GM19240 (cell line): ENCODE data around the gene ABCA13.
"Not testable (repeated sequence)": the region's sequence is repeated elsewhere in the genome, so short reads cannot be mapped to it uniquely, and the experiment has no call there.

Source experiments
- DNase-seq: peaks from one replicate; pipeline ENCODE4 v3.0.0; 2011; ENCODE audit warnings: low spot score; ENCODE audit not compliant: insufficient read length

ABCA13 gene, protein sequence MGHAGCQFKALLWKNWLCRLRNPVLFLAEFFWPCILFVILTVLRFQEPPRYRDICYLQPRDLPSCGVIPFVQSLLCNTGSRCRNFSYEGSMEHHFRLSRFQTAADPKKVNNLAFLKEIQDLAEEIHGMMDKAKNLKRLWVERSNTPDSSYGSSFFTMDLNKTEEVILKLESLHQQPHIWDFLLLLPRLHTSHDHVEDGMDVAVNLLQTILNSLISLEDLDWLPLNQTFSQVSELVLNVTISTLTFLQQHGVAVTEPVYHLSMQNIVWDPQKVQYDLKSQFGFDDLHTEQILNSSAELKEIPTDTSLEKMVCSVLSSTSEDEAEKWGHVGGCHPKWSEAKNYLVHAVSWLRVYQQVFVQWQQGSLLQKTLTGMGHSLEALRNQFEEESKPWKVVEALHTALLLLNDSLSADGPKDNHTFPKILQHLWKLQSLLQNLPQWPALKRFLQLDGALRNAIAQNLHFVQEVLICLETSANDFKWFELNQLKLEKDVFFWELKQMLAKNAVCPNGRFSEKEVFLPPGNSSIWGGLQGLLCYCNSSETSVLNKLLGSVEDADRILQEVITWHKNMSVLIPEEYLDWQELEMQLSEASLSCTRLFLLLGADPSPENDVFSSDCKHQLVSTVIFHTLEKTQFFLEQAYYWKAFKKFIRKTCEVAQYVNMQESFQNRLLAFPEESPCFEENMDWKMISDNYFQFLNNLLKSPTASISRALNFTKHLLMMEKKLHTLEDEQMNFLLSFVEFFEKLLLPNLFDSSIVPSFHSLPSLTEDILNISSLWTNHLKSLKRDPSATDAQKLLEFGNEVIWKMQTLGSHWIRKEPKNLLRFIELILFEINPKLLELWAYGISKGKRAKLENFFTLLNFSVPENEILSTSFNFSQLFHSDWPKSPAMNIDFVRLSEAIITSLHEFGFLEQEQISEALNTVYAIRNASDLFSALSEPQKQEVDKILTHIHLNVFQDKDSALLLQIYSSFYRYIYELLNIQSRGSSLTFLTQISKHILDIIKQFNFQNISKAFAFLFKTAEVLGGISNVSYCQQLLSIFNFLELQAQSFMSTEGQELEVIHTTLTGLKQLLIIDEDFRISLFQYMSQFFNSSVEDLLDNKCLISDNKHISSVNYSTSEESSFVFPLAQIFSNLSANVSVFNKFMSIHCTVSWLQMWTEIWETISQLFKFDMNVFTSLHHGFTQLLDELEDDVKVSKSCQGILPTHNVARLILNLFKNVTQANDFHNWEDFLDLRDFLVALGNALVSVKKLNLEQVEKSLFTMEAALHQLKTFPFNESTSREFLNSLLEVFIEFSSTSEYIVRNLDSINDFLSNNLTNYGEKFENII (N-terminal part only)

DNA sequence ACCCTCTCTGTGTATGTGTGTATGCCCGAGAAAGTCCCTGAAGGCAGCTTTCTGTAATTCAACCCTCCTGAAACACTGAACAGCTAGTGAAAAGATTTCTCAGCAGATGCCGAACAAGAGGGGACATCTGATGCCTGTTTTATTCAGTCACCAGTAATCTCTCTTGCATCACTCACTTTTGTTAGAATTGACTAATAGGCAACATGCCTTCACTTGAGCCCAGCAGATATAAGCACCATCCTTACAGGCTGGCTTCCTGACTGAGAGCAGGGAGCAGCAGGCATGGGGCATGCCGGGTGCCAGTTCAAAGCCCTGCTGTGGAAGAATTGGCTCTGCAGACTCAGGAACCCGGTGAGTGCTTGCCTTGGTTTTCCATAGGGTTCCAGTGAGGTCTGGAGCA, at the start of gene ABCA13:
ABCA13 (plus strand) TSS at position 257 of the 400 bp plus-strand sequence; CDS start at position 283, 26 bp downstream.
- DNase-seq = no peak

- no peak for DNase-seq
These were observed 45.2 kb upstream of the ABCA13 start for GRCh38 chr7:48126037-48126436.

DNA sequence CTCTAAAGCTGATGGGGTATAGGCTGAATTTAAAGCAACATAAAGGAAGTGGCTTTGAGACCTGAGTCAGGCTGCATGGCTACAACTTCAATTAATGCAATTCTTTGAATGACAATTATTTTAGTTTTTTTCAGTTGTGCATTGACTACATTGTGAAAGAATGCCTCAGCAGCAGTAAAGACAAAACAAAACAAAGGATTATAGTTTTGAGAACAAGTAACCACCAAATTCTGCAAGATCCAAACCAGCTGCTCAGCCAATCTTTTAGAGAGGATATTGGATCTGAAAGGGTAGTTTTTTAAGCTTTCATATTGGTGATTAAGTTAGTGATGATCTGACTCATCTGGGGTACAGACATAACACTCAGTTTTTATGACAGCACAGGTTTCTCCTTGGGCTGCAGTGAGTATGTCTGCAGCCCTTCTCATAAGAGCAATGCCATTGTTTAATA, 40.6 kb upstream of the ABCA13 start:
- no peak for DNase-seq

GRCh38 chr7:48132792-48133191, 38.5 kb upstream of the ABCA13 start:
- no peak for DNase-seq

- no peak for DNase-seq
These were observed 31.8 kb upstream of the ABCA13 start for GRCh38 chr7:48139459-48139858.

- DNase-seq = no peak
These were observed 31.1 kb upstream of the ABCA13 start for GRCh38 chr7:48140001-48140681.

DNA sequence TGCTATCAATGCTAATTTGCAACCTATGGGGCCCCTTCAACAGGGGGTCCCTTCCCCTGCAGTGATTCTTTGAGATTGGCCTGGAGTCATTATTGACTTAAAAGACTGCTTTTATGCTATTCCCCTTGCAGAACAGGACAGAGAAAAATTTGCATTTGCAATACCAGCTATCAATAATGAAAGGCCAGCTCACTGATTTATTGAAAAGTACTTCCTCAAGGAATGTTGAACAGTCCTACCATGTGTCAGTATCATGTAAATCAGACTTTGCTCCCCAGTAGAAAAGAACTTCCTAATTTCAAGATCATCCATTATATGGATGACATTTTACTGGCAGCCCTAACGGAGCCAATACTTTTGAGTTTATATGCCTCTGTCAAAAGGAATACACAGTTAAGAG, 29.7 kb upstream of the ABCA13 start:
- no peak for DNase-seq

DNA sequence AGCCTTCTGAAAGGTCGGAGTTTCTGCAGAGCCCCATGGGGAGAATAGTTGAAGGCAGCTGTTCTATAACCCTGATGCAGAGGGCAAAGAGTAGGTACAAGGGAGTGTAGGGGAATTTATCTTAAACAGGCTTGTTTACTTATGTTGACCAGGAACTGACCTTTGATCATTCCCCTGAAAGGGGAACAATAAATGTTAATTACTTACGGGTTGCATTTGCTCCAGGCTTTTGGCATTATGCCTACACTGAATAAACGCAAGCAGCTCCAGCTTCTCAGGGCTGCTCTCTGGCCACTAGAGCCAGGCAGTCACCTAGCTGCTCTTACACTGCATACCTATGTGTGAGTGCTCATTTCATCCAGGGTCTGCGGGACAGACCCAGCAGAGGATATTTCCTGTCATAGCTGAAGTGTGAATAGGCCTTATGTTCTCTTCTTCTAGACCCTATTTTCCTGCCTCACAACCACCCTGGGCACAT, 26.9 kb upstream of the ABCA13 start:
- no peak for DNase-seq

GRCh38 chr7:48147078-48147591, 24.1 kb upstream of the ABCA13 start:
- DNase-seq = no peak

DNA sequence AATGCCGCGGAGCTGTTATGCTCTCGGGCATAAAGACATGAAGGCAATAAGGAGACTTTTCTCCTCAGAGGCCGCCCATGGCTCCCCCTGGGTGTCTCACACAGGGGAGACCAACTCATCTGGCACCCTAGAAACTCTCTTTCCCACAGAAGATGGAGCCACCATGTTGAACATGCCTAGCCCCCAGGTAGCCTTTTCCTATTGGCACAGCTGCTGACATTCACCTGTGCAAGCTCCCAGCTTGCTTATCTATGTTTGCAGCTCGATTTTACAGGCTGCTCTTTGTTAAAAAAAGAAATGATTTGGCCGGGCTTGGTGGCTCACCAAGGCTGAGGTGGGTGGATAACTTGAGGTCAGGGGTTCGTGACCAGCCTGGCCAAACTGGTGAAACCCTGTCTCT, 23.6 kb upstream of the ABCA13 start:
- DNase-seq = not testable (repeated sequence)

DNA sequence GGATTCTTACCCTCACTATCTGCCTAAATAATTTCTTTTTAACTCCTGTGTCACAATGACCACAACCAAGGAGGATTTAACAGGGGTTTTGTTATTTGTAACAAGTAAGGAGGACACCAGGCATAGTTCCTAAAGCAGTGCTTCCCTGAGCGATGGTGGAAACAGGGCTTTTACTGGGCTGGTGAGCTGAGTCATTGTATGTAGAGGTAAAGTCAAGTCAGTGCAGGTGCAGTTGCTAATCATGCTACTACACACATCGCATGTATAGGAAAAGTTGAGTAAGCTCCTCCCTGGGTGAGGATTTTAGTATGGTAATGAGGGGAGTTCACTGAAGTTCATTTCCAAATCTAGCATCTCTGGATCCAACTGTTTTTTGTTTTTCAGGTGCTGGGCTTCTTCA, 22.9 kb upstream of the ABCA13 start:
- DNase-seq = no peak

DNA sequence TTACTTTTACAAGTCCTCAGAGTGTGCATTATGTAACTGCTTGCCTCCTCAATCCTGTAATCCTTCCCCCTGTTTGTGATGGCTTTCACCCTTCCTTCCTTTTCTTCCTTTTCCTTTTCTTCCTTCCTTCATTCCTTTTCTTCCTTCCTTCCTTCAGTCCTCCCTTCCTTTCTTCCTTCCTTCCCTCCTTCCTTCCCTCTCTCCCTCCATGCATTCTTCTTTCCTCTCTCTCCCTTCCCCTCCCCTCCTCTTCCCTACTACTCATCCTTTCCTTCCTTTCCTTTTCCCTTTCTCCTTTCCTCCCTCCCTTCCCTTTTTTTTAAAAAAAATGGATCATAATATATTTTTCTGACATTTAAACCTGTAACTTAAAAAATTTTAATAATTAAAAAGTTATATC, 22.2 kb upstream of the ABCA13 start:
- DNase-seq = no peak

GRCh38 chr7:48150086-48150485, 21.2 kb upstream of the ABCA13 start:
- DNase-seq = no peak

DNA sequence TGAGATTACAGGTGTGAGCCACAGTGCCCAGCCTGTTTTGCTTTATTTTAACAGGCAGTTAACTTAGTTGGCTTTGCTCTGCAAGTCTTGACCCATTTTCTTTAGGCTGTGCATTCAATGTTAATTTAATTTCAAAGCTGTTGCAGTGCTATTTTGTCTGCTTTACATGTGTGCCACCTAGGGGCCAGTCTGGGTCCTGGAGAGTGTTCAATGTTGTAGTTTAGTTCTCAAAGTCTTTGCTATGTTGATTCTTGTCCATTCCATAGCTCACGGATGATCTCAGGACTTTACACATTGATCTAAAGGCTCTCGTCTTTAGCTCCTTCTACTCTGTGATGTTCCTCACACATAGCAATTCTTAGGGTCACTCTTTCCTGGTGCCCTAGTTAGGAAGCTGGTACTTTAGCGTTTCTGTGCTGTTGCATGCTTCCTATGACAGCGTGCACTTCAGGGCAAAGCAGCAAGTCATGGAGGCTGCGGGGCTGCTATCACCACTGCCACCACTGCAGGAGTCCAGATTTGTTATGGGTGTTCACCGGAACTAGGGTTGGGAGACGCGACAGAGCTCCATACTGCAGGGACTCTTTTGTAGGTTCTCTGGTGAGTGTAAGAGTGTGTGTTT, 16.4 kb upstream of the ABCA13 start:
- no peak for DNase-seq

- no peak for DNase-seq
These were observed 12.9 kb upstream of the ABCA13 start for GRCh38 chr7:48158404-48158803.

GRCh38 chr7:48161407-48162125, 9.7 kb upstream of the ABCA13 start:
- no peak for DNase-seq

GRCh38 chr7:48165157-48165556, 6.1 kb upstream of the ABCA13 start:
- no peak for DNase-seq

GRCh38 chr7:48168159-48168558, 3.1 kb upstream of the ABCA13 start:
- no peak for DNase-seq

DNA sequence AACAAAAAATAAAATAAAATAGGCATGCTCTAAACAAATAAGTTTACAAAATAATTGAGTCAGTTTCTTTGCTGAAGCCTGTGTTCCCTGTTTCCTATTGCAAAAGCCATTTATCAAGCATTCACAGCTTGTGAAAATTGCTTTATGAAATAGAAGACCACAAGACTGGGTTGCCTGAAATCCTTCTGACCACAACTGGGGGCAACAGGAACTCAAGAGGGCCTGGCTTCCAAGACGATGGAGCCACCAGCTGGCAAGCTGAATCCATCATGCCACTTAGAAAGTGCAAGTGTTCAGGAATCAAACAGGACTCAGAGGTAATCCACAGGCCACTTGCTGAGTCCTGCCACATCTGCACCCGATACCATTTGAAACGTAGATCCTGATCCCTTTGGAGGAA, 752 bp upstream of the ABCA13 start:
- DNase-seq = no peak
